ENCODE results near the gene ANXA9.

ANXA9 gene

DNA sequence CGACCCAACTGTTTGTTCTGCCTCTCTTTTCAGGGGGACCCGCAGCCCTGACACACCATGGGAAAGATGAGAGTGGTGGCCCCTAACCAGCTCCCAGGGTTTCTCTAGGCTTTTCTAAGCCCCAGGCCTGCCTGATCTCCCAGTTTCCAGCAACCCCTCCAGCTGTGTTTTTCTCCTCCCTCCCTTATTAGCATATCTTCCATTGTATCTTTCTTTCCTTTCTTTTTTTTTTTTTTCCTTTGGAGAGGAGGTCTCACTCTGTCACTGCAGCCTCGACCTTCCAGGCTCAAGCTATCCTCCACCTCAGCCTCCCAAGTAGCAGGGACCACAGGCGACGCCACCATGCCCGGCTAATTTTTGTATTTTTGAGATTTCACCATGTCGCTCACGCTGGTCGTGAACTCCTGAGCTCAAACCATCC lies 5.7 kb upstream of the ANXA9 start:
- DNase-seq, result no peak

DNA sequence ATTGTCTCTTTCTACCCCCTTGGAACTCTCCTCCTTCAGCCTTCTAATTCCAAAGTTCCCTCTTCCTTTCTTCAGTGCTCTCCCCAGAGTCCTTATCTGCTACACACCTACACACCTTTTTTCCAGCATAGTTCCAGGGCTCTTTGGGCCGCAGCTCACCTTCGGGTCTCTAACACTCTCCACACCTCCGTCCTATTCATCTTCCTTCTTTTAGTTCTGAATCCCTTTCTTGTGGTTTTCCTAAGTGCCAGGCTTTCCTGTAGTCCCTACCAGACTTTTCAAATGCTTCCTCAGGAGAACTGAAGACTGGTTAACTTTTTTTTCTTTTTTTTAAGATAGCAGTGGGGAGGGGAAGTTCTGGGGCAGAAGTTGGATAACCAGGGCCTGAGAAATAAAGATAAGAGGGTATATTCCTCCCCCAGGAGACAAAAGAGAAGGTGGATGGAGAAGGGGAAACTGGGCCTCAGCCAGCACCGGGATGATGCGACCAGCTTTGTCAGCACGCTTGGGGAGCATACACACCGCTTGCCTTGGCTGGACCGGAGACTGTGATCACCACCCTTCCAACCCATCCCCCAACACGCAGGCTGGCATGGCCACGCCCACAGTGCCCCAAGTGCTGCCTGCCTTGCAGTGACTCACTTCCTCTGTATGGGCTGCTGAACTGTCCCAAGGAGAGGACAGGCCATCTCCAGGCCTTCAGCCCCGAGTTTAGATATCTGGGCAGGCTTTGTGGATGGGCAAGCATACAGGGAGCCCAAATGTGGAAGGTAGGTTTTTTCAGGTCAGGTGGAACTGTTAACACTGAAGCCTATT lies 5.0 kb upstream of the ANXA9 start:
- DNase-seq, result peak; percentile 81 to 89

DNA sequence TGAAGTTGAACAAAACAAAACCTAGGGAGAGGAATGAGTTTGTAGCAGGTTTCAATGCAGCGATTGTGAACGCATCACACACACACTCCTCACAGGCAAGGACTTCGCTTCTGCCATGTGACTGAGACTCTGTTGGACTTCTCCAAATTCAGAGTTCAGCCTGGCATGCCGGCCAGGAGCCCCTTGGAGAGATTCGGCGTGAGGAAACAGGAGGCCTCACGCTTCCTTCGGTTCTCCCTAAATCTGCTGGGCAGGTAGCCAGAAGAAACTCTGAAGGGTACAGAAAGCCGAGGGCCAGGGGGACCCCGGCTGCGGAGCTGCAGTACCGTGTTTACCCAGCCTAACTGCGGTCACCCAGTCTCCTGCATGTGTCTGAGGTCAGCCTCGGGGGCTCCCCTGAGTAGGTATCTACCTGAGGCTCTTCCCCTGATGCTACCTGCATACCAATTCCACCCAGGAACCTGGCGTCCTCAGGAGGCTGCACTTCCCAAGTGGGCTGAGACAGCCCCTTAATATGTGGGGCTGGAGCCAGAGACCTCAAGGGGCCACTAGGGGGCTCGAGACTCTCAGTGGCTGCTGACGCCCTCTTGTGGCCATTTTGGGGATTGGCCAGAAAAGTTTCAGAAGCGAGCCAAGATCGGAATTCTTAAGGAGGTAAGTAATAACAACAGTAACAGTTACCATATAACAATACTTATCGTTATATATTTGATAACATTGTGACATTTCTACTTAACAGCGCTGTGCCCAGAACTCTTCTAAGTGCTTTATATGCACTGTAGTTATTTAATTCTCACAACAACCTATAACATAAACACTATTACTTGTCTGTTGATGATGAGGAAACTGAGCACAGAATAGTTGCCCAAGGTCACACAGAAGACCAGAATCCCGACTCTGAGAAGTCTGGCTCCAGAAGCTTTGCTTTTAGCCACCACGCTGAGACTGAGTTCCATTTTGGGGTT lies 2.7 kb upstream of the ANXA9 start:
- peak; percentile 88 to 94 for DNase-seq

DNA sequence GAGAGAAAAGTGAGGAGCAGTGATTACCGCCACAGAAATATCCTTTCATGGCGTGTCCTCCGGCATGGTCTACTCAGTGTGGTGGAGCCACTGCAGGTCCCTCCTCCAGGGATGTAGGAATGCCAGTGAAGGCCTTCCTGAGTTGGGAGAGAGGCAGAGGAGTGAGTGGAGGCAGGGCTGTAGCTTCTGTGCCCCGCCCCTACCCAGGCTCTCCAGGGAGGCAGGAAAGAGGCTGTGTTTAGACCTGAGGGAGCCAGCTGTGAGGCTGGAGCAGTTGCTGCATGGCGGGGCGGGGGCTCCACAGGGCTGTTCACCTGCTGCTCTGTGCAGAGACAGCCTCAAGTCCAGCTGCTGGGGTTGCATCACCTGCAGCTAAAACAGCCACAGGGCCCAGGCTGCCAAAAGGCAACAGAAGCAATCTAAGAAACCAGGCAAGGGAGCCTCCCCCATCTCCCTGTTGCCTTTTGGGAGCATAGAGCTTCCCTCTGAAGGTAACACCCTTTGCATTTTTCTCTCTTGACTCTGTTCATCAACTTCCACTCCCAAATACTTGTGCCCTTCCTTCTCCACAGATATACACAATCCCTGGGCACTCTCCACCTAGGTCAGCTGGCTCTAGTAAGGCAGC lies 801 bp upstream of the ANXA9 start:
- no peak for DNase-seq

DNA sequence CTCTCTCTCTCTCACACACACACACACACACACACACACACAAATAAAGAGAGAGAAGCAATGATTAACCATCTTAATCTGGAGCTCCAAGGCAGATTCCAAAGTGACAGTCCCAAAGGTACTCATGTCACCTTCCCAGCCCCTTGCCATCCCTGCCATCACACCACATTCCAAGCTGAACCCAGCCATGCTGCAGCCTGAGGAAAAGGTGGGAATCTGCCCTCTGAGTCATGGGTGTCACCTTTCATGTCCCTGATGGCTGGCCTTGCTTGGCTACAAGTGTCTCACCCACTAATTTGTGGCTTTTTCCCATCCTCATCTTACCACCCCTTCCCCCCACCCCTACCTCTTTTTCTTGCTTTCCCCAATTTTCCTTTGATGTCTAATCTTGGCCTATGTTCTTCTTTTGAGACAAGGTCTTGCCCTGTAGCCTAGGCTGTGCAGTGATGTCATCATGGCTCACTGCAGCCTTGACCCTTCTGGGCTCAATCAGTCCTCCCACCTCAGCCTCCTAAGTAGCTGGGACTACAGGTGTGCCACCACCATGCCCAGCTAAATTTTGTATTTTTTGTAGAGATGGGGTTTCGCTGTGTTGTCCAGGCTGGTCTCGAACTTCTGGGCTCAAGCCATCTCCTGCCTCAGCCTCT lies 3.2 kb downstream of the ANXA9 start:
- no peak for DNase-seq

DNA sequence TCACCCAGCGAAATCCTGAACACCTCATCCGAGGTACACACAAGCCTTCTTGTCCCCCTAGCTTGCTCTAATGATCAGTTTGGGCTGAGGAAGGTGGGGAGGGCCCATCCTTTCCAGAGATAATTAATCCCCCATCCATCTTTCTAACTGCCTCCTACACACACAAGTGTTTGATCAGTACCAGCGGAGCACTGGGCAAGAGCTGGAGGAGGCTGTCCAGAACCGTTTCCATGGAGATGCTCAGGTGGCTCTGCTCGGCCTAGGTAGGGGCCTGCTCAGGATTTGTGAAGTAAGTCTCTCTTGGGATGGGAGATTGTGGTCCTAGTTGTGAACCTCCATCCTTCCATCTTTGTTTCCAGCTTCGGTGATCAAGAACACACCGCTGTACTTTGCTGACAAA lies 5.8 kb downstream of the ANXA9 start:
- DNase-seq, result no peak

DNA sequence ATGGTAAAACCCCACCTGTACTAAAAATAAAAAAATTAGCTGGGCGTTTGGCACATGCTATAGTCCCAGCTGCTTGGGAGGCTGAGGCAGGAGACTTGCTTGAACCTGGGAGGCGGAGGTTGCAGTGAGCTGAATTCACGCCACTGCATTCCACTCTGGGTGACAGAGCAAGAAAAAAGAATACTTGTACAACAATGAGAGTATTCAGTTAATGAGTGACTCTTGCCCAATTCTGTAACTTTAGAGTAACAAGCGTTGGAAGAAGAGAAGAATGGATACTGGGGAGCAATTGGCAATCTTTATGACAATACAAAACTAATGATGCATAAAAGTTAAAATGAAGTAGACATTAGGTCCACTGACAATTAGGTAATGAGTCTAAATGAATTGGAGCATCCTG lies 10.5 kb downstream of the ANXA9 start:
- no peak for DNase-seq

DNA sequence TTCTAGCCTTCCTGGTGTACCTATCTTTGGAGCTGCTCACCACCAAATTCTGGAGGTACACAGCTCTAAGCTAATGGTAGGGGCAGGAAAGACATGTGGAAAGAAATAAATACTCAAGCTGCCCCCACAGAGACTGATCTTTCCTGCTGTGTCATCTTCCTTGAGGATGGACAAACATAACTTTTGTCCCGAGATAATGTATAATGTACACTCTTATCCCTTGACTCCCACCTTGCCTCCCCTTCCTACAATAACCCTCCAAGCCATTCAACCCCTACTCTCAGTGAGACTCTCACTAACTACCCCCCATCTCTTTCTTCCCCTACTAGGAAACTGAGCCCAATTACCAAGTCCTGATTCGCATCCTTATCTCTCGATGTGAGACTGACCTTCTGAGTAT lies 12.2 kb downstream of the ANXA9 start:
- no peak for DNase-seq

DNA sequence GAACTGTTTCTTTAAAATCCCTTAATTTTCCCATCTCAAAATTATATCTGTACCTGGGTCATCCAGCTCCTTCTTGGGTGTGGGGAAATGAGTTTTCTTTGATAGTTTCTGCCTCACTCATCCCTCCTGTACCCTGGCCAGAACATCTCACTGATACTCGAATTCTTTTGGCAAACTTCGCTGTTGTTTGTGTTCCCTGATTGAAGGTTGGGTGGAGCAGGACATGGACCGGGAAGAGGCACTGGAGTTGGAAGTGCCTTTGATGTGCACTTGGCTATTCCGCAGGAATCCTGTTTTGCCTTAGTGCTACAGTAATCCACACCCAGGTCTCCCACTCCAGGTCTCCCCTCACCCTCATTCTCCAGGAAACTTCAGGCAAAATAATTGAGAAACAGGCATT lies 13.4 kb downstream of the ANXA9 start:
- DNase-seq, result no peak

DNA sequence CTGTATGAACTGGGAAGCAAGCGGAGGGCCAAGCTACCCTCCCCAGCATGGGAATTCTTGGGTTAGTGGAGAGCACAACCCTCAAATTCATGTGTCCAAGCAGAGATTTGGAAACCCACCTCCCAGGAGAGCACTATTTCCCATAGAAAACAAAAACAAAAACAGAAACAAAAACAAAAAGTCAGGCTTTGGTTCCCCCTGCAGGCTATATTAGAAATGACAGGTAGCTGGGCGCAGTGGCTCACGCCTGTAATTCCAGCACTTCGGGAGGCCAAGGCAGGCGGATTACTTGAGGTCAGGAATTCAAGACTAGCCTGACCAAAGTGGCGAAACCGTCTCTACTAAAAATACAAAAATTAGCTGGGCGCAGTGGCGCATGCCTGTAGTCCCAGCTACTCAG lies 13.8 kb downstream of the ANXA9 start:
- DNase-seq, result peak in 1 of 2 experiments; percentile 11

DNA sequence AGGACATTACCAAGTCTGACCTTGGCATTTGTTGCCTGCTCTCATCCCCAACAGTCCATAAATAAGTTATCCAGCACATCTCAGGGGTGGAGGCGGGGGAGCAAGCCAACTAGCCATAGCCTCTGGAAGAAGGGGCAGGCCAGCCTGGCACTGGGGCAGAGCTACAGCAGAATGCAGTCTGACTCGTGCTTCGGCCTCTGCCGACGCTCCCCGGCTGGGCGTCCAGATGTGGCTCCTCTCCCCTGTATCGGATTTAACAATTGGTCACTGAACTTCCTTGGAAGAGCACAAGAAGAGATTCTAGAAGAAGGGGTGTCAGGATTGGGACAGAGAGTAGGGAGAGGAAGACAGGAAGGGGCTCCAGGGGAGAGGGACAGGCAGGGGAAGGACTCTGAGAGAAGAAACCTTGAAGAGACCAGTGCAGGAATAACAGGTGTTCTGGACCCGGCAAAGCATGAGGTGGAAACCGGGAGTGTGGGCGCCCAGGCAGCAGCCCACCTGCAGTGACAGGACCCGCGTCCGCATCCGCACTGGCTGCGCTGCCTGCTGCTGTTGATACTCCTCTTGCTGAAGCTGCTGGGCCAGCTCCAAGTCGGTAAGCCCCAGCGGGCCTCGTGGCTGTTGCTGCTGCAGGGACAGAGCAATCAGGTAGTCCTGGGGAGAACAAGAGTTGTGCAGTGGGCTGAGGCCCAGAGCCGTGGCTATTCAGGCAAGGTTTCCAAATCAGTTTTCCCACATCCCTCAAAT lies 15.2 kb downstream of the ANXA9 start:
- no peak for DNase-seq

DNA sequence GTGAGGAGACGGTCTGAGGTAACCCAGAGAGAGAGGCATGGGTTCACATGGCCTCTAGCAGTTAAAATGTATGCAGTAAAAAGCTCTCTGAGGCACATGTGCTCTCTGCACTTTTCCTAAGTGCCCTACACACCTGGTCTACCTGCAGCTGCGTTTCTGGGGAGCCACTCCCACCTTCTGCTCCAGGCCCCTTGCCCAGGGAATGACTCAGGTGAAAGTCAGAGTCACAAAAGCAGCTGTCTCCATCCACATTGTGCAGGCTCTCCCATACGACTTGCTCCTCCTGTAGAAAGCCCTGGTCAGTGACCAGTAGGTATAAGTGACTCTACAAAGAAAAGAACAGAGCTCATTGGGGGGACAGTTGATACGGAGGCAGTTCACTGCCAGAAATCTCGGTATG lies 15.9 kb downstream of the ANXA9 start:
- DNase-seq, result no peak

DNA sequence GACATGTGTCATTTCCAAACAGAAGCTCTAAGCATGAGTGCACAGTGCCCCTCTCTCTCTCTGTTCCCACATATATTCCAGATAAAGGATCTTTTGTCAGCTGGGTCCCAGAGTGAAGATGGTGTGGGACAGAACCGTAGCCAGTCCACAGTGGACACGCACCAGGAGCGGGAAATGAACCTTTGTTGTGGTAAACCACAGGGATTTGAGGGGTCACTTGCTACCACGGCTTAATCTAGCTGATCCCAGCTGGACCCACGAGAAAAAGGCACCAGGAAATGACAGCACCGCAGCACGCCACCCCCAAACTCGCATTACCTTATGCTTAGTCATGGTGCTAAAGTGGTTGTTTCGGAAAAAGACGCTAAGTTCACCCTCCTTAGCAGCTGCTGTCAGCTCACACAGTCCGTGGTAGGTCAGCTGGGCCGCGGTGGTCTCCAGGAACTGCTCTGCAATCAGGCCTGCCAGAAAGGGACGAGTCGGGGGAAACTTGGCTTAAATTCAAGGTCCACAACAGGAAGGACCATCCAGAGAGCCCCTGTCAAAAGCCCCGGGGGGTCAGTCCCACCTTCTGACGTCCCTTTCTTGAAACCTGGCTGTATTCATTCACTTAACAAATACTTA lies 17.1 kb downstream of the ANXA9 start:
- no peak for DNase-seq

DNA sequence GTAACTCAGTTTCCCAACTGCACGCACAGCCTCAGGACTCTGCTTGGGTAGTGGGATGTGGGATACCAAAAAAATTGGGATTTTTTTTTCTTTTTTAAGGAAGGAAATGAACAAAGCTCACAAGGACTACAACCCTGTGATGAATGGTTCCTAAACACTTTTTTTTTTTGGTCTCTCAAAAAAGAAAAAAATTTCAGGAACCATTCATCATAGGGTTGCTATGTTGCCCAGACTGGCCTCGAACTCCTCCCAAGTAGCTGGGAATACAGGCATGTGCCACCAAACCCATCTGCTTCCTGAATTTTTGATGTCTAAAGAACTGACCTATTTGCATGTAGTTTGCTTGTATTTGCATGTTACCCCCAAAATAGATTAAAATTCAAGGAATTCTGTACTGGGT lies 17.8 kb downstream of the ANXA9 start:
- no peak for DNase-seq

DNA sequence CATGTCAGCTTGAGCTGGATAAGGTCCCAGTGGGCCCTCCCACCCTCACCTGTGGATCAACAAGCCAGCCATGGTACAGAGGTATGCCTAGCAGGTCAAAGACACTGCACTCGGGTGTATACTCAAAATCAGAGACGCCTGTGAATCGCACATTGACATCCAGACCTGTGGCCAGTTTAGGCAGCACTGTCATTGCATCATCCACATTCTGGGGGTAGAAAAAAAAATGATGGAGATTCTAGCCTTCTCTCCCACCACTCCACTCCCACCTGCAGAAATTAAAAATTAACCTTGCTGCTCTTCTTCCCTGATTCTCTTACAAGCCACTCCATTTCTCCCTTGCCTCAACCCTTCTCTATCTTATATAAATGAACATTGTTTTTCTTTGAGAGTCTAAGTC lies 18.3 kb downstream of the ANXA9 start:
- DNase-seq, result no peak

DNA sequence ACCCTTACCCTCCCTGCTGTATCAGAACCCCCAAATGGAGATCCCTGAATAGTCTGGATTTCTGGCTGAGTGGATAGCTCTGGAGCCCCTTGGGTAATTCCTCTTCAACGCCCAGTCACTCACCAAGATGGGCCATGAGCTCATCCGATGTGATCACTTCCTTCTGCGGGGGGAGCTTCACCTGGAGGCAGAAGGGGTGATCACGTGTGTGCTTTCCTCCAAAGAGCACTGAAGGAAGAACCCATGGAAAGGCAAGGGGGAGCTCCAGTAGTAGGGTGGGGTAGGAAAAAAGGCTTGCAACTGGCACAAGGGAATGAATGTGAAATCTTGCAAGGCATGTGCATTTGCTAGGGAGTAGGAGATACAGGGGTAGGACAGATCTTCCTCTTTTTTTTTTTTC lies 19.5 kb downstream of the ANXA9 start:
- DNase-seq, result no peak

DNA sequence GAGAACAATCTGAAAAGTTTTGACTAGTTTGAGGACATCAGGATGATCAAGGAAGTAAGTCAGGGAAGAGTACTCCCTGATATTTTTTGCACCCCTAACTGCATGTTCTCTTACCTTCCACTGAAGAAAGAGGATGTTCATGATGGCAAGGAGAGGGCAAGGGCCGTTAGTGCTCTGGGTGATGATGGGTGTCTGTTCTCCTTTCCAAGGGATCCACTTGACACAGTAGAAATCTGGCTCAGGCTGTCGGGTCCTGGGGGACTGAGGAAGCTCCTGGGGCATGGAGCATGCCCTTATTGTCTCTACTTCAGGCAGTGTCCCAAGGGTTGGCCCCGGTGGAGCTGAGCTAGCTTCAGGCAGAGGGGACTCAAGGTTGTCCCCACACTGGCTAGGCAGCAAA lies 20.0 kb downstream of the ANXA9 start:
- peak; percentile 26 to 28 for DNase-seq

DNA sequence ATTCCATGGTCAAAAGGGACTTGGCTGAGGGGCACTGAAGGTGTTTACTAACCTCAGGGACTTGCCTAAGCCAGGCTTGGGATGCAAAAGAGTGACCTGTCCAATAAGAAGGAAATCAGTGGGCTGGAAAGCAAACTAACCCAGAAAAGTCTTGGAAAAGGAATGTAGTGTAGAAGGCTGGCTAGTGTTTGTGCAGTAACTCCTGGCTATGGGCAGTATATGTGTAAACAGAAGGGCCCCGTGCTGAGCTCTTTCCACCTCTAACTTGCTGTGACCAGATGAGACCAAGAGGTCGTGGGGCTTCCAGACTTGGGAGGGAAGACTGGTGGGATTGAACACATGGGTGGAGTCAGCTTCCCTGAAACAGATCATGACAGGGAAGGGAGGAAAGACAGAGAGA lies 20.5 kb downstream of the ANXA9 start:
- no peak for DNase-seq

DNA sequence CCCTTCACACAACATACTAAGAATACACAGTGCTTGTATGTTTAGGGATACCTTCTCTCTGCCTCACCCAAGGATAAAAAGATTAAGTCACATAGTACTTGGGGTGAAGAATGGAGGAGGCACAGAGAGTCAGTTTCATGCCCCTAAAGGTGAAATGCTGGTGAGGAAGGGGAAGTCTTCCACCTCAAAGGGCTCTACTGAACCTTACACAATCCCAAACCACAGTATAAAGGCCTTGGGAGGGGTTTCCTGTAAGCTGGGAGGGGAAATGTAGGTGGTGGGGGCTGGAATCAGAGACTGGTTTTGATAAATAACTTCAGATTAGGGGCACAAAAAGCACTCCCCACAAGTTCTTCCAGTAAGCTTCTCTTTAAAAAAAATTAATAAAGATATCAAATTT lies 21.1 kb downstream of the ANXA9 start:
- peak; percentile 41 to 48 for DNase-seq

DNA sequence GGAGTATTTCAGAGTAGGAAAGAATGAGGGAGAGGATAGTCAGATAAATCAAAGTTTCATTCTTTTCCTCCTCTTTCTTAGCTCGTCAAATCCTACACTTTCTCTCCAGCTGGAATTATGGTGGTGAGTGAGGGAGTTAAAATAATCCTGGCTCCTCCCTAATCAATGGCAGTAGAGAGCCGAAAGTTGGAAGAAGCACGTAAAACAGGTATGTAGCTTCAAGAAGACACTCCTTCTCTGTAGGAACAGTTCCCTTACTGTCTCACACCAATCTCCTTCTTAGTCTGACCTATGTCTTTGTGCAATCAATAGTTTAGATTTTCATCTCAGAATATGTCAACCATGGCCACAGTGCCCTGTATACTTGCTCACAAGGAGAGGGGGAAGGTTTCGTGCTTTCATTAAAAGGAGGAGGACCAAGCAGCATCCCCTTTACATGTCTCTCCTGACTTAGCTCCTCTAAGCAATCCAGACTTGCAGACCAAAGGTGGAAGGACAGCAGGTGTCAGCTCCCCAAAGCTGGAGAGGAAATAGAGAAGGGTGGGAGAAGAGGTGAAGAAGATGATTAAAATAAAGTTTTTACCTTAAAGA lies 23.7 kb downstream of the ANXA9 start:
- DNase-seq, result no peak

DNA sequence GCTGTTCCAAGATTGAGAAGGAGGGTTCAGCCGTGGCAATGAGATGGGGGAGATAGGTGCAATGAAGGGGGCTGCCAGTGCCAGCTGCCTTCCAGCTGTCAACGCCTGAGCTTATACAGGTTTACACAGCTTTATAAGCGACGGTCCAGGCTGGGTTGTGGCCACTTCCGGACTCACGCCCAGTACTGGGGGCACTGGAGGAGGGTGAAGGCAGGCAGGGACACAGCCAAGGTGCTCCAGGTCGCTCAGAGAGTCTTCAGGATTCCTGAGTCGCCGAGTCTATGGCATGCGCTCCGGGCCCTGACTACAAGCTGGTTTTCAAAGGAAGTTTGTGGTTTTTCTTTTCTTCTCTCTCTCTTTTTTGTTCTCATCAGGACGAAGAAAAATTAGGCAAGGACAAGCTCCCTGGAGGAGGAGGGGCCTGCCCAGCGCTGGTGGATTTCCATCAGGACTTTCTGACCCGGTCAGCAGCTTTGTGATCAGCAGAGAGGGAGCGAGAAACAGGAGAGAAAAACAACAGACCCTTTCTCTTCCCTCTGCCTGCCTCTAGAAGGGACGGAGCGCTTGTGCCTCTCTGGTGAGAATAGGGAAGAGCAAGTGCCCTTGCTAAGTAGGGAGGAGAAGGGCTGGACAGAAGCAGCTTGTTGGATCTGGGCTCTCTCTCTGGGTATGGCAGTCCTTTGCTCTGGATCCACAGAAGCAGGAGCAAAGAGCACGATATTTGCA lies 24.4 kb downstream of the ANXA9 start, which contains the start of gene MINDY1:
MINDY1 (minus strand) TSS at position 576 of the 726 bp plus-strand sequence. CDS start 4,285 bp downstream, outside the sequence.
- peak; percentile 95 to 96 for DNase-seq
